Measurements from ENCODE around the gene KCTD1.
"Not testable (repeated sequence)": the region's sequence is repeated elsewhere in the genome, so short reads cannot be mapped to it uniquely, and the experiment has no call there.

The KCTD1 gene

GRCh38 chr18:26457195-26457594 lies 91.2 kb downstream of the KCTD1 start:
- DNase-seq (ENCODE audit: insufficient read length, low spot score) (no peak), FAIRE-seq (no peak)
- TF ChIP-seq POLR2A (IDR thresholded peaks at IDR 0.05; ENCODE audit: low read depth, low read length), result no peak

GRCh38 chr18:26456070-26456491 lies 92.3 kb downstream of the KCTD1 start:
- DNase-seq (ENCODE audit: insufficient read length, low spot score) (no peak), FAIRE-seq (no peak)
- no peak for TF ChIP-seq POLR2A (IDR thresholded peaks at IDR 0.05; ENCODE audit: low read depth, low read length)

GRCh38 chr18:26455639-26456038 lies 92.7 kb downstream of the KCTD1 start:
- no peak for TF ChIP-seq POLR2A (IDR thresholded peaks at IDR 0.05; ENCODE audit: low read depth, low read length)
- DNase-seq (ENCODE audit: insufficient read length, low spot score) (no peak), FAIRE-seq (no peak)

- no peak for TF ChIP-seq POLR2A (IDR thresholded peaks at IDR 0.05; ENCODE audit: low read depth, low read length)
- FAIRE-seq, result no peak
- no peak for DNase-seq (ENCODE audit: insufficient read length, low spot score)
Observed at GRCh38 chr18:26454616-26455015, 93.7 kb downstream of the KCTD1 start.

GRCh38 chr18:26454192-26454591 lies 94.2 kb downstream of the KCTD1 start:
- TF ChIP-seq POLR2A (IDR thresholded peaks at IDR 0.05; ENCODE audit: low read depth, low read length), result no peak
- FAIRE-seq (no peak), DNase-seq (ENCODE audit: insufficient read length, low spot score) (no peak)

- no peak for FAIRE-seq
- no peak for DNase-seq (ENCODE audit: insufficient read length, low spot score)
- TF ChIP-seq POLR2A (IDR thresholded peaks at IDR 0.05; ENCODE audit: low read depth, low read length), result no peak
Observed at GRCh38 chr18:26453386-26453901, 94.9 kb downstream of the KCTD1 start.

- no peak for FAIRE-seq
- DNase-seq (ENCODE audit: insufficient read length, low spot score), result no peak
- no peak for TF ChIP-seq POLR2A (IDR thresholded peaks at IDR 0.05; ENCODE audit: low read depth, low read length)
Observed at GRCh38 chr18:26450989-26451682, 97.2 kb downstream of the KCTD1 start.

- DNase-seq (ENCODE audit: insufficient read length, low spot score), result no peak
- no peak for TF ChIP-seq POLR2A (IDR thresholded peaks at IDR 0.05; ENCODE audit: low read depth, low read length)
- no peak for FAIRE-seq
Observed at GRCh38 chr18:26448714-26449159, 99.6 kb downstream of the KCTD1 start.

GRCh38 chr18:26443853-26444252 lies 104.5 kb downstream of the KCTD1 start:
- TF ChIP-seq POLR2A (IDR thresholded peaks at IDR 0.05; ENCODE audit: low read depth, low read length), result no peak
- DNase-seq (ENCODE audit: insufficient read length, low spot score) (no peak), FAIRE-seq (no peak)

- no peak for FAIRE-seq
- no peak for DNase-seq (ENCODE audit: insufficient read length, low spot score)
- TF ChIP-seq POLR2A (IDR thresholded peaks at IDR 0.05; ENCODE audit: low read depth, low read length), result no peak
Observed at GRCh38 chr18:26442126-26442525, 106.2 kb downstream of the KCTD1 start.

GRCh38 chr18:26440644-26441043 lies 107.7 kb downstream of the KCTD1 start:
- FAIRE-seq (no peak), DNase-seq (ENCODE audit: insufficient read length, low spot score) (no peak)
- TF ChIP-seq POLR2A (IDR thresholded peaks at IDR 0.05; ENCODE audit: low read depth, low read length), result no peak

- no peak for DNase-seq (ENCODE audit: insufficient read length, low spot score)
- TF ChIP-seq POLR2A (IDR thresholded peaks at IDR 0.05; ENCODE audit: low read depth, low read length), result no peak
- FAIRE-seq, result no peak
Observed at GRCh38 chr18:26439537-26439936, 108.8 kb downstream of the KCTD1 start.

GRCh38 chr18:26438980-26439379 lies 109.4 kb downstream of the KCTD1 start:
- TF ChIP-seq POLR2A (IDR thresholded peaks at IDR 0.05; ENCODE audit: low read depth, low read length), result no peak
- DNase-seq (ENCODE audit: insufficient read length, low spot score), result no peak
- no peak for FAIRE-seq

- DNase-seq (ENCODE audit: insufficient read length, low spot score); FAIRE-seq: not testable (repeated sequence)
Observed at GRCh38 chr18:26437634-26438033, 110.7 kb downstream of the KCTD1 start.
